ENCODE results near the gene JPH3. TPM values are rescaled to one million over a fixed set of nuclear protein-coding genes. Genes with fewer than 3 reads are reported as not detected.

The JPH3 gene
- total RNA-seq, 4 donors from 2014 or later: 0.22 to 1.1 (median 0.29) TPM; not detected in 1

GRCh38 chr16:87691686-87692079 lies 89.4 kb downstream of the JPH3 start:
- TF ChIP-seq POLR2A (IDR thresholded peaks at IDR 0.05) (no peak), CTCF (IDR thresholded peaks at IDR 0.05) (no peak)
- Histone ChIP-seq H3K36me3 (no peaks in the 10 kb centered on the region), H3K4me3 (replicated peaks in 1 of 3) (no peak overlapping the region), H3K9me3 (no peaks in the 10 kb centered on the region), H3K27me3 (no peaks in the 10 kb centered on the region), H3K27ac (no peak overlapping the region), H3K4me1 (peaks cover 2 to 8% of the 10 kb centered on the region in 2 donors)
- intact Hi-C loops (cut with DNase I): no loop called here
- 68 to 72% methylated on average over 14 of the region's 14 CpGs for WGBS, 2 donors
- DNase-seq: no peak

GRCh38 chr16:87692176-87692575 lies 89.9 kb downstream of the JPH3 start:
- Histone ChIP-seq H3K9me3 (no peaks in the 10 kb centered on the region), H3K36me3 (no peaks in the 10 kb centered on the region), H3K4me1 (peaks cover 0 to 3% of the 10 kb centered on the region in 2 donors), H3K27ac (no peak overlapping the region), H3K4me3 (replicated peaks in 1 of 3) (no peak overlapping the region), H3K27me3 (no peaks in the 10 kb centered on the region)
- intact Hi-C loops (cut with DNase I): no loop called here
- TF ChIP-seq POLR2A (IDR thresholded peaks at IDR 0.05) (no peak), CTCF (IDR thresholded peaks at IDR 0.05) (no peak)
- DNase-seq: no peak
- 80 to 86% methylated on average over 4 to 7 of the region's 7 CpGs for WGBS, 2 donors

- intact Hi-C loops (cut with DNase I): no loop called here
- Histone ChIP-seq H3K4me3 (replicated peaks in 1 of 3) (no peak overlapping the region), H3K27me3 (no peaks in the 10 kb centered on the region), H3K9me3 (no peaks in the 10 kb centered on the region), H3K4me1 (no peaks in the 10 kb centered on the region), H3K36me3 (no peaks in the 10 kb centered on the region), H3K27ac (no peak overlapping the region)
- no peak for DNase-seq
- TF ChIP-seq POLR2A (IDR thresholded peaks at IDR 0.05) (no peak), CTCF (IDR thresholded peaks at IDR 0.05) (no peak)
- WGBS, 2 donors: 85 to 86% methylated on average over 4 to 12 of the region's 12 CpGs
Observed at GRCh38 chr16:87692756-87693155, 90.4 kb downstream of the JPH3 start.

GRCh38 chr16:87693827-87694226 lies 91.5 kb downstream of the JPH3 start:
- Histone ChIP-seq H3K4me3 (replicated peaks in 1 of 3) (no peak overlapping the region), H3K9me3 (no peaks in the 10 kb centered on the region)
- WGBS, 2 donors: 94 to 96% methylated on average over 15 of the region's 16 CpGs

More at GRCh38 chr16:87693827-87694226, 91.5 kb downstream of the JPH3 start:
- no peak for TF ChIP-seq CTCF (IDR thresholded peaks at IDR 0.05)
- TF ChIP-seq POLR2A (IDR thresholded peaks at IDR 0.05): no peak
- intact Hi-C loops (cut with DNase I): no loop called here
- Histone ChIP-seq H3K27me3 (no peaks in the 10 kb centered on the region), H3K27ac (no peak overlapping the region), H3K36me3 (no peaks in the 10 kb centered on the region), H3K4me1 (no peaks in the 10 kb centered on the region)
- DNase-seq: no peak
